HG02840 (cell line): ENCODE data around the gene BCOR.

Source experiments
- ATAC-seq: cut with Tn5 transposase; IDR thresholded peaks from one replicate; pipeline ENCODE4 v1.9.1; 2021; ENCODE audit warnings: mild to moderate bottlenecking, moderate library complexity, moderate number of reproducible peaks; ENCODE audit not compliant: unreplicated experiment, low FRiP score

Gene BCOR

GRCh38 chrX:40100141-40100536 is 2.4 kb upstream of the BCOR start:
- no peak for ATAC-seq

- no peak for ATAC-seq
Observed at GRCh38 chrX:40099055-40099958, 1.5 kb upstream of the BCOR start.

- no peak for ATAC-seq
Observed at GRCh38 chrX:40098264-40099054, 701 bp upstream of the BCOR start.

- no peak for ATAC-seq
Observed at GRCh38 chrX:40097141-40097503, 636 bp downstream of the BCOR start.

- no peak for ATAC-seq
Observed at GRCh38 chrX:40096395-40097091, 1.2 kb downstream of the BCOR start.

GRCh38 chrX:40095583-40096394 is 2.0 kb downstream of the BCOR start:
- no peak for ATAC-seq

- no peak for ATAC-seq
Observed at GRCh38 chrX:40094900-40095582, 2.7 kb downstream of the BCOR start.

- no peak for ATAC-seq
Observed at GRCh38 chrX:40094041-40094899, 3.5 kb downstream of the BCOR start.

GRCh38 chrX:40093586-40093985 is 4.2 kb downstream of the BCOR start:
- no peak for ATAC-seq

GRCh38 chrX:40092808-40093435 is 4.8 kb downstream of the BCOR start:
- no peak for ATAC-seq

- ATAC-seq: no peak
Observed at GRCh38 chrX:40091691-40092421, 5.9 kb downstream of the BCOR start.

GRCh38 chrX:40090961-40091360 is 6.8 kb downstream of the BCOR start:
- ATAC-seq: no peak

GRCh38 chrX:40090050-40090804 is 7.5 kb downstream of the BCOR start:
- ATAC-seq: no peak

- ATAC-seq: no peak
Observed at GRCh38 chrX:40088803-40089540, 8.8 kb downstream of the BCOR start.

GRCh38 chrX:40088299-40088625 is 9.5 kb downstream of the BCOR start:
- ATAC-seq: no peak
